HCT116 (cell line): Measurements from ENCODE around the gene ARSG.

ENCODE experiments used
- ATF3 ChIP-seq: IDR thresholded peaks from 2 replicates; pipeline ENCODE4 v1.6.1; 2012
- CTCF ChIP-seq, 3 experiments: fragments of 200-600 bp in 1 of 3; sonication (generic) in 1 of 3; IDR thresholded peaks in 2 of 3; conservative IDR thresholded peaks in 1 of 3; 2 replicates each; pipeline ENCODE4 v1.5.1; 2012 to 2017; ENCODE audit warnings: low read depth in 2 of 3, low read length in 2 of 3, antibody characterized with exemption in 1 of 3, borderline replicate concordance in 1 of 3, control low read depth in 1 of 3, mild to moderate bottlenecking in 1 of 3, mixed read lengths in 1 of 3, mixed run types in 1 of 3, moderate library complexity in 1 of 3; ENCODE audit not compliant: insufficient read depth in 1 of 3
- EZH2 ChIP-seq: fragments of 200-600 bp; sonication (generic); IDR thresholded peaks from 2 replicates; pipeline ENCODE4 v1.6.1; 2017; ENCODE audit warnings: antibody characterized with exemption, mixed run types
- EZH2phosphoT487 ChIP-seq: fragments of 200-600 bp; IDR thresholded peaks from 2 replicates; pipeline ENCODE4 v1.6.1; 2018; ENCODE audit warnings: antibody characterized with exemption, borderline replicate concordance
- JUND ChIP-seq: IDR thresholded peaks from 2 replicates; pipeline ENCODE4 v1.6.1; 2012
- POLR2A ChIP-seq: IDR thresholded peaks from 2 replicates; pipeline ENCODE4 v1.7.0; 2011; ENCODE audit warnings: borderline replicate concordance; ENCODE audit not compliant: insufficient read depth, insufficient read length; ENCODE audit errors: extremely low read depth
- POLR2AphosphoS5 ChIP-seq: IDR thresholded peaks from 2 replicates; pipeline ENCODE4 v1.6.1; 2011; ENCODE audit warnings: mild to moderate bottlenecking, low read depth, low read length, moderate library complexity
- RAD21 ChIP-seq: IDR thresholded peaks from 2 replicates; pipeline ENCODE4 v1.6.1; 2012; ENCODE audit warnings: low read depth, mild to moderate bottlenecking
- REST ChIP-seq: IDR thresholded peaks from 2 replicates; pipeline ENCODE4 v1.6.1; 2012; ENCODE audit warnings: low read depth
- SIN3A ChIP-seq: IDR thresholded peaks from 2 replicates; pipeline ENCODE4 v1.6.1; 2012; ENCODE audit warnings: low read depth
- SRF ChIP-seq: IDR thresholded peaks from 2 replicates; pipeline ENCODE4 v1.6.1; 2012; ENCODE audit warnings: low read depth
- TCF7L2 ChIP-seq: IDR thresholded peaks from 2 replicates; pipeline ENCODE4 v1.7.0; 2011; ENCODE audit warnings: borderline replicate concordance, inconsistent platforms; ENCODE audit not compliant: insufficient read depth, insufficient read length; ENCODE audit errors: extremely low read depth
- ZNF274 ChIP-seq: fragments of 200-500 bp; sonication (Bioruptor generic); IDR thresholded peaks from 2 replicates; pipeline ENCODE4 v1.6.1; 2014; ENCODE audit warnings: mild to moderate bottlenecking, low read depth, low read length, inconsistent platforms

GRCh38 chr17:68453991-68454665 lies 162.8 kb downstream of the ARSG start:
- TF ChIP-seq EZH2 (no peak), SRF (no peak), ATF3 (no peak), CTCF (IDR thresholded peaks at IDR 0.05 in 2 of 3, conservative IDR thresholded peaks at IDR 0.05 in 1 of 3; ENCODE audit: borderline replicate concordance in 1 of 3, insufficient read depth in 1 of 3, low read depth in 2 of 3, low read length in 2 of 3) (no peak), RAD21 (no peak), EZH2phosphoT487 (no peak), POLR2AphosphoS5 (no peak), TCF7L2 (no peak), POLR2A (no peak), REST (no peak), SIN3A (no peak), ZNF274 (no peak), JUND (no peak)
